GM12878 (cell line): ENCODE results near the gene SHC4. TPM values are rescaled to one million over a fixed set of nuclear protein-coding genes. Genes with fewer than 3 reads are reported as not detected.

Source experiments
- ATAC-seq: fragments of 200-7000 bp; cut with Tn5 transposase; 3 replicates; pipeline ENCODE4 v1.9.1; 2020; ENCODE audit warnings: mild to moderate bottlenecking, moderate library complexity
- BruUV-seq: library from RNA; stranded (reverse); fragments of 400-500 nt; replicated peaks from 2 replicates; lab custom pipeline; 2021; lab: Mats Ljungman, UMichigan
- CTCF ChIA-PET: fragments of 300-600 bp; sonication (Branson Sonifier 250); formaldehyde crosslinking; extraction: SDS; loops from one replicate; lab custom pipeline; 2021; ENCODE audit warnings: inconsistent platforms; lab: Yijun Ruan, JAX
- POLR2A ChIA-PET: fragments of 350-600 bp; formaldehyde crosslinking; extraction: SDS; loops from one replicate; lab custom pipeline; 2021; ENCODE audit warnings: inconsistent platforms; lab: Charles Lee
- RAD21 ChIA-PET: fragments of 300-600 bp; sonication (Branson Sonifier 250); formaldehyde crosslinking; loops from one replicate; lab custom pipeline; 2023; ENCODE audit warnings: antibody characterized with exemption; ENCODE audit not compliant: unreplicated experiment; lab: Charles Lee
- SMC1A ChIA-PET: fragments of 300-600 bp; sonication (Branson Sonifier 250); formaldehyde crosslinking; loops from one replicate; lab custom pipeline; 2023; ENCODE audit not compliant: unreplicated experiment, uncharacterized antibody; lab: Charles Lee
- DNase-seq: peaks from one replicate; pipeline ENCODE4 v3.0.0-alpha.2; 2011; ENCODE audit warnings: low read depth, low spot score
- FAIRE-seq: peaks from 3 replicates; lab custom pipeline; 2011; peaks lifted over from hg19 to GRCh38; lab: Jason Lieb, UNC
- H2AFZ ChIP-seq: 2 replicates; pipeline ENCODE4 v1.6.0; 2011; ENCODE audit warnings: low read depth, low read length, control low read depth; ENCODE audit not compliant: control insufficient read depth
- H3K27ac ChIP-seq: 2 replicates; pipeline ENCODE4 v1.5.1; 2011; ENCODE audit warnings: control low read depth; ENCODE audit not compliant: control insufficient read depth, insufficient read depth
- H3K27me3 ChIP-seq, 2 experiments: replicated peaks in 1 of 2; 2 replicates each; pipeline versions ENCODE4 v1.6.0 to v1.6.1; 2011; ENCODE audit warnings: low read length in 1 of 2; ENCODE audit not compliant: control insufficient read depth in 2 of 2, insufficient read depth in 2 of 2
- H3K36me3 ChIP-seq, 2 experiments: 2 replicates each; pipeline ENCODE4 v1.5.1; 2011; ENCODE audit warnings: low read length in 1 of 2; ENCODE audit not compliant: control insufficient read depth in 2 of 2, insufficient read depth in 2 of 2
- H3K4me1 ChIP-seq: 2 replicates; pipeline ENCODE4 v1.6.1; 2011; ENCODE audit warnings: mild to moderate bottlenecking, low read length, moderate library complexity, mixed read lengths; ENCODE audit not compliant: control insufficient read depth, insufficient read depth
- H3K4me2 ChIP-seq: 2 replicates; pipeline ENCODE4 v1.6.0; 2011; ENCODE audit warnings: control low read depth; ENCODE audit not compliant: control insufficient read depth, insufficient read depth
- H3K4me3 ChIP-seq: fragments of 200-600 bp; sonication (generic); 2 replicates; pipeline ENCODE4 v1.5.1; 2016
- H3K79me2 ChIP-seq: 2 replicates; pipeline ENCODE4 v1.6.0; 2011; ENCODE audit warnings: low read length; ENCODE audit not compliant: control insufficient read depth, insufficient read depth
- H3K9ac ChIP-seq: 2 replicates; pipeline ENCODE4 v1.8.0; 2011; ENCODE audit warnings: low read length, control low read depth, mixed read lengths; ENCODE audit not compliant: control insufficient read depth, insufficient read depth
- H3K9me3 ChIP-seq: replicated peaks from 3 replicates; pipeline ENCODE4 v1.5.1; 2011; ENCODE audit warnings: mild to moderate bottlenecking, low read length; ENCODE audit not compliant: control insufficient read depth, insufficient read depth
- H4K20me1 ChIP-seq: 2 replicates; pipeline ENCODE4 v1.6.0; 2011; ENCODE audit not compliant: control insufficient read depth, insufficient read depth
- CHD2 ChIP-seq: IDR thresholded peaks from 2 replicates; pipeline ENCODE4 v1.6.1; 2011; ENCODE audit warnings: low read depth, low read length, improper control_type of control experiment, borderline replicate concordance
- CHD4 ChIP-seq: fragments of 200-600 bp; sonication (generic); IDR thresholded peaks from 2 replicates; pipeline ENCODE4 v1.6.1; 2016; ENCODE audit warnings: mild to moderate bottlenecking
- FOS ChIP-seq: IDR thresholded peaks from 3 replicates; pipeline ENCODE4 v1.6.1; 2011; ENCODE audit warnings: borderline replicate concordance; ENCODE audit not compliant: insufficient read length; ENCODE audit errors: extremely low read depth
- FOXK2 ChIP-seq: fragments of 450-650 bp; IDR thresholded peaks from 2 replicates; pipeline ENCODE4 v1.6.1; 2017; ENCODE audit warnings: mild to moderate bottlenecking, moderate library complexity
- HDAC2 ChIP-seq: fragments of 200-600 bp; sonication (generic); IDR thresholded peaks from 2 replicates; pipeline ENCODE4 v1.6.1; 2017
- IKZF2 ChIP-seq, 2 experiments: fragments of 450-650 bp; IDR thresholded peaks; 2 replicates each; pipeline ENCODE4 v1.6.1; 2017; ENCODE audit warnings: mild to moderate bottlenecking in 2 of 2, moderate library complexity in 2 of 2
- JUNB ChIP-seq: IDR thresholded peaks from 2 replicates; pipeline ENCODE4 v1.6.1; 2016; ENCODE audit warnings: antibody characterized with exemption, mild to moderate bottlenecking
- POLR2A ChIP-seq: IDR thresholded peaks from 2 replicates; pipeline ENCODE4 v1.6.1; 2011; ENCODE audit warnings: low read depth, mild to moderate bottlenecking, low read length
- POLR2AphosphoS5 ChIP-seq: IDR thresholded peaks from 2 replicates; pipeline ENCODE4 v1.6.1; 2011; ENCODE audit warnings: mild to moderate bottlenecking, low read length, inconsistent platforms
- RAD51 ChIP-seq: fragments of 450-650 bp; IDR thresholded peaks from 2 replicates; pipeline ENCODE4 v1.6.1; 2016; ENCODE audit warnings: moderate library complexity, mild to moderate bottlenecking, inconsistent platforms
- SUZ12 ChIP-seq: fragments of 200-600 bp; sonication (generic); IDR thresholded peaks from one replicate; pipeline ENCODE4 v1.6.1; 2018; ENCODE audit warnings: antibody characterized with exemption, mild to moderate bottlenecking; ENCODE audit not compliant: unreplicated experiment
- ZBTB4 ChIP-seq: fragments of 450-650 bp; formaldehyde crosslinking; IDR thresholded peaks from 2 replicates; pipeline ENCODE4 v1.4.0; 2022; ENCODE audit warnings: mild to moderate bottlenecking, moderate library complexity
- ZNF207 ChIP-seq: fragments of 450-650 bp; IDR thresholded peaks from 2 replicates; pipeline ENCODE4 v1.6.1; 2014; ENCODE audit warnings: antibody characterized with exemption, mild to moderate bottlenecking, borderline replicate concordance
- WGBS: methylation state at CpG from one replicate; pipeline ENCODE4 v1.1.6; 2016; ENCODE audit warnings: low lambda C conversion rate; ENCODE audit not compliant: insufficient replicate concordance, insufficient coverage; ENCODE audit errors: missing lambda C conversion rate; 5-methylcytosine and 5-hydroxymethylcytosine counted together
- in situ Hi-C: fragments of 300-500 bp; cut with MboI; formaldehyde crosslinking; loops from 9 replicates; pipeline ENCODE4 v1.14.3; 2018; ENCODE audit warnings: mixed read lengths
- intact Hi-C: fragments of 100-400 bp; cut with micrococcal nuclease; formaldehyde crosslinking; loops from one replicate; pipeline ENCODE4 v1.14.2; 2022; ENCODE audit not compliant: unreplicated experiment
- polyA plus RNA-seq, 11 experiments: library from polyadenylated mRNA; depleted of rRNA in 4 of 11; unstranded in 6 of 11; stranded (reverse) in 5 of 11; fragments of >200 nt; fragmentation: Nextera tagmentation in 4 of 11; fragmentation: Illumina TruSeq in 1 of 11; extraction: Ambion mirVana in 4 of 11; extraction: Trizol in 1 of 11; gene quantifications; 1 replicate in 1 of 11; 2 replicates in 10 of 11; pipeline versions ENCODE4 v1.2.1 to v1.2.3, GENCODE V29; 2011 to 2016; ENCODE audit warnings: inconsistent platforms in 2 of 11, missing spikeins in 2 of 11, low read depth in 1 of 11
- total RNA-seq, 4 experiments: library from RNA; depleted of rRNA in 3 of 4; stranded (reverse); fragments of >200 nt in 3 of 4; fragmentation: Illumina TruSeq in 1 of 4; extraction: Trizol in 1 of 4; gene quantifications; 2 replicates each; pipeline versions ENCODE4 v1.2.1 to v1.2.3, GENCODE V29; 2013 to 2021

The SHC4 gene
- total and polyA plus RNA-seq, 10 of the 15 experiments (the other 5 are each of a cell fraction or from before 2014, with no cell fraction given): 0.04 to 0.87 (median 0.14) TPM

- Histone ChIP-seq H3K36me3 (no peaks in the 10 kb centered on the region; a peak in 1 of 4 replicates), H3K79me2 (no peaks in the 10 kb centered on the region), H3K4me3 (no peak overlapping the region), H3K9ac (no peak overlapping the region), H3K27me3 (no peaks in the 10 kb centered on the region), H2AFZ (no peak overlapping the region), H3K27ac (no peak overlapping the region), H3K4me2 (no peak overlapping the region), H3K4me1 (no peaks in the 10 kb centered on the region), H4K20me1 (no peaks in the 10 kb centered on the region), H3K9me3 (no peaks in the 10 kb centered on the region)
- FAIRE-seq (no peak), ATAC-seq (no peak), DNase-seq (no peak)
- CTCF ChIA-PET: interaction anchor here (3.0 kb wide), 1 partner anchor 10 kb away, joined by 17 read pairs; no protein-coding TSS in a partner anchor
- in situ Hi-C loops: no loop called here
- RAD21 ChIA-PET: no interaction called here
- POLR2A ChIA-PET: no interaction called here
- 97% methylated on average over 3 of the region's 3 CpGs for WGBS
- no TSS peak for BruUV-seq
- TF ChIP-seq IKZF2 (IDR thresholded peaks at IDR 0.05): no peak
- no peak for TF ChIP-seq FOS
- no peak for TF ChIP-seq POLR2AphosphoS5
- no peak for TF ChIP-seq CHD4
- no peak for TF ChIP-seq HDAC2
- no peak for TF ChIP-seq FOXK2
- no peak for TF ChIP-seq JUNB
- no peak for TF ChIP-seq CHD2
- no peak for TF ChIP-seq RAD51
- TF ChIP-seq SUZ12: no peak
- no peak for TF ChIP-seq ZBTB4 (CRISPR knock-in tag)
- no peak for TF ChIP-seq POLR2A
- no peak for TF ChIP-seq ZNF207
- SMC1A ChIA-PET: no interaction called here
- intact Hi-C loops: no loop called here
Measured at GRCh38 chr15:48985516-48985915, 21.8 kb upstream of the SHC4 start.
